ENCODE data around the gene PKIB.
"Not testable (repeated sequence)": the region's sequence is repeated elsewhere in the genome, so short reads cannot be mapped to it uniquely, and the experiment has no call there.

PKIB gene

DNA sequence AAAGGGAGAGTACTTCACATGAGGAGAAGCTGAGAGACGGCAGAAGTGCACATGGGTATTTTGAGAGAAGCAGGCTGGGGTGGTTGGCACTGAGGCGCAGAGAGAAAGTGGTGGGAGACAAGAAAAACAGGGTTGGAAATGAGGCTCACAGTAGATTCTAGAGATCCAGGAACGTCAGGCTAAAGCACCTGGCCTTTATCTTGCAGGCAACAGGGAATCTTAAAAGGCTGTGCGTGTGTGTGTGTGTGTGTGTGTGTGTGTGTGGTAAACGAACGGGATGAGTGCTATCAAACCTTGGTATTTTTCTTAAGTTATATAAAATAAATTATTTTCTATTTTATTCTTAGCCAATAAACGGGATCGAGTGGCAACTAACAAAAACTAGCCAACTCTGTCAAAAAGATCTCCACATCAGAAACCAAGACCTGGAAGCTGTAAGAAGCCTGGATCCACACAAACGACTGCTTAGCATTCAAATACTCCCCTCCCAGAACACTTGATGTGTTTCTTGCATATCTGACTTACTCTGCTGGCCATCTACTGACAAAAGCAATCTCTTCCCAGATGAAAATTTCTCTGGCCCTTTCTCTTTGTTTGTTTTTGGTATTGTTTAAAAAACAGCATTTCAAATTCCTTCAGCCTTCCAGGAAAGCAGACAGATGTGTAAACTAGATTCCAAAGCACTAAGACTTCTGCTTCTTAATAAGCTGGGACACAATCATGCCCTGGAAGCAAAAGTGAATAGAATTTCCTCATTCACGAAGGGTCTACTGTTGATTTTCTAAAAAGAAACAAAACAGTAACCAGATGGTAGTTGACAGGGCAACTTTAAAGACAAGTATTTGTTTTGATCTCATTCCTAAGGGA lies 124.6 kb downstream of the PKIB start:
- H3K9me3 ChIP-seq (ENCODE audit: control extremely low read depth in 1 of 5, control insufficient read depth in 4 of 5, insufficient read depth in 2 of 5, low read depth in 1 of 5, low read length in 4 of 5) = no peaks in the 10 kb centered on the region
- ChIA-PET POLR2A (no interaction called here), CTCF (interaction anchor here (0.9 to 9.3 kb wide), 2 partner anchors 18 to 104 kb away, joined by 4 to 113 read pairs; no protein-coding TSS in a partner anchor)
- no peaks in the 10 kb centered on the region for H3K36me3 ChIP-seq (ENCODE audit: control insufficient read depth in 4 of 4, insufficient read depth in 4 of 4, low read length in 3 of 4)
- DNase-seq = no peak
- no peak overlapping the region for H3K4me3 ChIP-seq (ENCODE audit: control insufficient read depth in 1 of 7, extremely low read depth in 1 of 7, insufficient read depth in 4 of 7, low read depth in 2 of 7, low read length in 6 of 7)
- H3K4me1 ChIP-seq (ENCODE audit: control extremely low read depth in 1 of 4, control insufficient read depth in 4 of 4, insufficient read depth in 4 of 4, low read length in 3 of 4) = no peaks in the 10 kb centered on the region
- peaks cover 0 to 12% (median 8%) of the 10 kb centered on the region in 5 experiments for H3K27me3 ChIP-seq (replicated peaks in 2 of 5; ENCODE audit: control insufficient read depth in 4 of 5, insufficient read depth in 5 of 5, low read length in 4 of 5)
- H3K27ac ChIP-seq (ENCODE audit: insufficient read depth in 1 of 2, low read depth in 1 of 2, low read length in 2 of 2, poor library complexity in 1 of 2, severe bottlenecking in 2 of 2) = no peak overlapping the region
- WGBS (ENCODE audit: insufficient coverage) = 94% methylated on average over 7 of the region's 10 CpGs

DNA sequence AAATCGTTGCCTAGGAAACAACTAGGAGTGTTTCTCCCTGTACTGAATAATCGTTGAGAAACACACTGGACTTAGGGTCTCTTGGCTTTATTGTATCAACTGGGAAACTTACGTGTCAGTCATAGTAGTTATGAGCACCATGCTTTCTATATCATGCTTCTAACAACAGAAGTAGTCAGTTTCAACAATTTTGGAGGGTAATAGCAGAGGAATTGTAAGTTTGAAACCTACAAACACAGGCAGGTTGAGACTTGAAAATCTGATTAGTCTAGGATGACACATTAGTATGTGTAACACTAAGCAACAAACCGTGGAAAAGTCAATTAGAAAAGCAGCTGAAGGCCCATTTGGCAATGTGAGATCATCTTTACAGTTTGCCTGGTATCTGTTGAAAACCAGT lies 125.4 kb downstream of the PKIB start:
- no peaks in the 10 kb centered on the region for H3K36me3 ChIP-seq (ENCODE audit: control insufficient read depth in 4 of 4, insufficient read depth in 4 of 4, low read length in 3 of 4)
- no peak overlapping the region for H3K4me3 ChIP-seq (ENCODE audit: control insufficient read depth in 1 of 7, extremely low read depth in 1 of 7, insufficient read depth in 4 of 7, low read depth in 2 of 7, low read length in 6 of 7)
- no peak for DNase-seq
- H3K9me3 ChIP-seq (ENCODE audit: control extremely low read depth in 1 of 5, control insufficient read depth in 4 of 5, insufficient read depth in 2 of 5, low read depth in 1 of 5, low read length in 4 of 5) = no peaks in the 10 kb centered on the region
- ChIA-PET CTCF (no interaction called here), POLR2A (no interaction called here)
- peaks cover 0 to 12% (median 7%) of the 10 kb centered on the region in 5 experiments for H3K27me3 ChIP-seq (replicated peaks in 2 of 5; ENCODE audit: control insufficient read depth in 4 of 5, insufficient read depth in 5 of 5, low read length in 4 of 5)
- H3K27ac ChIP-seq (ENCODE audit: insufficient read depth in 1 of 2, low read depth in 1 of 2, low read length in 2 of 2, poor library complexity in 1 of 2, severe bottlenecking in 2 of 2) = no peak overlapping the region
- no peaks in the 10 kb centered on the region for H3K4me1 ChIP-seq (ENCODE audit: control extremely low read depth in 1 of 4, control insufficient read depth in 4 of 4, insufficient read depth in 4 of 4, low read length in 3 of 4)
- WGBS (ENCODE audit: insufficient coverage) = 94% methylated on average over 3 of the region's 4 CpGs

DNA sequence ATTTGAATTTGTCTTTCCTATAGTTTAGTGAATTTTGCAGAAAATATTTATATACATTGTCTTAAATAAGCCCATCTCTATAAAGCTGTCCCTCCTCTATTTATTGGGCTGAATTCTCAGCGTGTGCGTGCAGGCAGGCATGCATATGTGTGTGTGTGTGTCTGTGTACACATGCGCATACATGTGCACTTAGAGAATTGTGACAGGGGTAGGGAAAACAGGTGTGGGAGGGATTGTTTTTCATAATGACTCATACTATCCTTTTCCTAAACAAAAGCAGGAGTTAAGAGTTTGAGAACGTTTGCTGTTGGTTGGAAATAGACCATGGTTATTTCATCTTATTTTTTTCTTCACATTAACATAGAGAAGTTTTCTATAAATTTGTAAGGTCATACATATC lies 126.0 kb downstream of the PKIB start:
- no CpG with 5 or more reads among the region's 4 CpGs for WGBS (ENCODE audit: insufficient coverage)
- ChIA-PET POLR2A (no interaction called here), CTCF (interaction anchor here (0.7 kb wide), 1 partner anchor 103 kb away, joined by 3 read pairs; no protein-coding TSS in a partner anchor)
- H3K4me3 ChIP-seq (ENCODE audit: control insufficient read depth in 1 of 7, extremely low read depth in 1 of 7, insufficient read depth in 4 of 7, low read depth in 2 of 7, low read length in 6 of 7) = no peak overlapping the region
- DNase-seq = no peak
- no peaks in the 10 kb centered on the region for H3K4me1 ChIP-seq (ENCODE audit: control extremely low read depth in 1 of 4, control insufficient read depth in 4 of 4, insufficient read depth in 4 of 4, low read length in 3 of 4)
- no peaks in the 10 kb centered on the region for H3K36me3 ChIP-seq (ENCODE audit: control insufficient read depth in 4 of 4, insufficient read depth in 4 of 4, low read length in 3 of 4)
- peaks cover 0 to 12% (median 7%) of the 10 kb centered on the region in 5 experiments for H3K27me3 ChIP-seq (replicated peaks in 2 of 5; ENCODE audit: control insufficient read depth in 4 of 5, insufficient read depth in 5 of 5, low read length in 4 of 5)
- no peak overlapping the region for H3K27ac ChIP-seq (ENCODE audit: insufficient read depth in 1 of 2, low read depth in 1 of 2, low read length in 2 of 2, poor library complexity in 1 of 2, severe bottlenecking in 2 of 2)
- no peaks in the 10 kb centered on the region for H3K9me3 ChIP-seq (ENCODE audit: control extremely low read depth in 1 of 5, control insufficient read depth in 4 of 5, insufficient read depth in 2 of 5, low read depth in 1 of 5, low read length in 4 of 5)

DNA sequence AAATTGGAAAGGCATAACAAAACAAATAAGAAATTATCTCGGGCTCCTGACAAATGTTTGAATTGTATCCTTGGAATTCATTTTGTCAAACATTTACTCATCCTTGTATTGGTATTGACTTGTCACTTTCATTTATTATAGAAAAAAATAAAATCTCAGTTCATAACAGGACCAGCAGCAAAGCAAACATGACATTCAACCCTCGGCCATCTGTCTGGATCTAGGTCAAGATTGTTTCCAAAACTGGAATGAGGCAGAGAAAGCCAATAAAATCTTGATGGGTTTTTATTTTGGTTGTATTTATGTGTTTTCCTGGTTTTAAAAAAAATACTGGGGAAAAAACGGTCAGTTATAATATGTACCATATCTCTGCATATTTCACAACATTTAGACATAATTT lies 126.4 kb downstream of the PKIB start:
- H3K27ac ChIP-seq (ENCODE audit: insufficient read depth in 1 of 2, low read depth in 1 of 2, low read length in 2 of 2, poor library complexity in 1 of 2, severe bottlenecking in 2 of 2) = no peak overlapping the region
- peaks cover 0 to 12% (median 7%) of the 10 kb centered on the region in 5 experiments for H3K27me3 ChIP-seq (replicated peaks in 2 of 5; ENCODE audit: control insufficient read depth in 4 of 5, insufficient read depth in 5 of 5, low read length in 4 of 5)
- no peak overlapping the region for H3K4me3 ChIP-seq (ENCODE audit: control insufficient read depth in 1 of 7, extremely low read depth in 1 of 7, insufficient read depth in 4 of 7, low read depth in 2 of 7, low read length in 6 of 7)
- ChIA-PET CTCF (interaction anchor here (0.7 kb wide), 1 partner anchor 102 kb away, joined by 3 read pairs; no protein-coding TSS in a partner anchor), POLR2A (no interaction called here)
- WGBS (ENCODE audit: insufficient coverage) = no CpG with 5 or more reads among the region's 3 CpGs
- H3K9me3 ChIP-seq (ENCODE audit: control extremely low read depth in 1 of 5, control insufficient read depth in 4 of 5, insufficient read depth in 2 of 5, low read depth in 1 of 5, low read length in 4 of 5) = no peaks in the 10 kb centered on the region
- H3K4me1 ChIP-seq (ENCODE audit: control extremely low read depth in 1 of 4, control insufficient read depth in 4 of 4, insufficient read depth in 4 of 4, low read length in 3 of 4) = no peaks in the 10 kb centered on the region
- no peak for DNase-seq
- H3K36me3 ChIP-seq (ENCODE audit: control insufficient read depth in 4 of 4, insufficient read depth in 4 of 4, low read length in 3 of 4) = no peaks in the 10 kb centered on the region

DNA sequence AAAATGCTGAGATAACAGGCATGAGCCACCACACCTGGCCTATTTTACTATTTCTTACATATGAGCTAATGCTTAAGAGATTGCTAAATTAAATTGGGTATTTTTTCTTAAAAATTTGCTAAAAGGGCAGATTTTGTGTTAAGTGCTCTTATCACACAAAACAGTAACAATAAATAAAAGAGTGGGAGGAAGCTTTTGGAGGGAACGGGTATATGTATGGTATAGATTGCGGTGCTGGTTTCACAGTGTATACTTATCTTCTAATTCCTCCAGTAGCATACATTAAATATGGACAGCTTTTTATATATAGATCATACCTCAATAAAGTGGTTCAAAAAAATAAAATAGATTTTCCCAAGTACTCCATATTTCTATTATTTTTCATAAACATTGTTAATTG lies 129.9 kb downstream of the PKIB start:
- H3K27ac ChIP-seq (ENCODE audit: insufficient read depth in 1 of 2, low read depth in 1 of 2, low read length in 2 of 2, poor library complexity in 1 of 2, severe bottlenecking in 2 of 2) = no peak overlapping the region
- H3K4me3 ChIP-seq (ENCODE audit: control insufficient read depth in 1 of 7, extremely low read depth in 1 of 7, insufficient read depth in 4 of 7, low read depth in 2 of 7, low read length in 6 of 7) = no peak overlapping the region
- POLR2A ChIA-PET = no interaction called here
- peaks cover 0 to 5% (median 0%) of the 10 kb centered on the region in 5 experiments for H3K27me3 ChIP-seq (replicated peaks in 2 of 5; ENCODE audit: control insufficient read depth in 4 of 5, insufficient read depth in 5 of 5, low read length in 4 of 5)
- CTCF ChIA-PET = interaction anchor here (0.6 to 3.9 kb wide), 6 partner anchors 9 to 99 kb away, joined by 3 to 36 read pairs (median 4); partner anchors contain the start of gene SMPDL3A
- H3K4me1 ChIP-seq (ENCODE audit: control extremely low read depth in 1 of 4, control insufficient read depth in 4 of 4, insufficient read depth in 4 of 4, low read length in 3 of 4) = no peaks in the 10 kb centered on the region
- WGBS (ENCODE audit: insufficient coverage) = no CpG with 5 or more reads among the region's 2 CpGs
- no peaks in the 10 kb centered on the region for H3K9me3 ChIP-seq (ENCODE audit: control extremely low read depth in 1 of 5, control insufficient read depth in 4 of 5, insufficient read depth in 2 of 5, low read depth in 1 of 5, low read length in 4 of 5)
- peak in 1 of 3 donors; percentile 23 for DNase-seq
- no peaks in the 10 kb centered on the region for H3K36me3 ChIP-seq (ENCODE audit: control insufficient read depth in 4 of 4, insufficient read depth in 4 of 4, low read length in 3 of 4)

DNA sequence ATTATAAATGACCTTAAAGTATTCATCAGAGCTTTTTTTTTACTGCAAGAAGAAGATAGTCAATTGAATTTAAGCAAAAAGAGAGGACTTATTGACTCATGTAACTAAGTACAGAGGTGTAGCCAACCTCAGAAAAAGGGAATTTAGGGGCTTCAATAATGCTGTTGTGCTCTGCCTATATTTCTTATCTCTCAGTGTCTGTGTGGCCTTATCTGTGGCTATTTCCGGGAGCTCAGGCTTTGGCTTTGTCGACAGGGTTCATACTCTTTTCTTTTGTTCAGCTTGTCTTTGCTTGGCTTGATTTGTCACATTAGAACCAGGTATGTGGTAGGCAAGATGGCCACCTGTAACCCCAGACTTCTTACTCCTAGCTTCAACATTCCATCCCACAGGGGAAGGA lies 130.7 kb downstream of the PKIB start:
- Histone ChIP-seq H3K9me3 (ENCODE audit: control extremely low read depth in 1 of 5, control insufficient read depth in 4 of 5, insufficient read depth in 2 of 5, low read depth in 1 of 5, low read length in 4 of 5) (no peaks in the 10 kb centered on the region), H3K27ac (ENCODE audit: insufficient read depth in 1 of 2, low read depth in 1 of 2, low read length in 2 of 2, poor library complexity in 1 of 2, severe bottlenecking in 2 of 2) (no peak overlapping the region), H3K27me3 (replicated peaks in 2 of 5; ENCODE audit: control insufficient read depth in 4 of 5, insufficient read depth in 5 of 5, low read length in 4 of 5) (no peaks in the 10 kb centered on the region), H3K4me1 (ENCODE audit: control extremely low read depth in 1 of 4, control insufficient read depth in 4 of 4, insufficient read depth in 4 of 4, low read length in 3 of 4) (no peaks in the 10 kb centered on the region), H3K36me3 (ENCODE audit: control insufficient read depth in 4 of 4, insufficient read depth in 4 of 4, low read length in 3 of 4) (no peaks in the 10 kb centered on the region), H3K4me3 (ENCODE audit: control insufficient read depth in 1 of 7, extremely low read depth in 1 of 7, insufficient read depth in 4 of 7, low read depth in 2 of 7, low read length in 6 of 7) (no peak overlapping the region)
- CTCF ChIA-PET = interaction anchor here (0.6 to 3.9 kb wide), 6 partner anchors 10 to 98 kb away, joined by 3 to 36 read pairs (median 6); partner anchors contain the start of gene SMPDL3A
- no CpG with 5 or more reads among the region's 2 CpGs for WGBS (ENCODE audit: insufficient coverage)
- DNase-seq = peak in 1 of 3 donors; percentile 13
- POLR2A ChIA-PET = no interaction called here

DNA sequence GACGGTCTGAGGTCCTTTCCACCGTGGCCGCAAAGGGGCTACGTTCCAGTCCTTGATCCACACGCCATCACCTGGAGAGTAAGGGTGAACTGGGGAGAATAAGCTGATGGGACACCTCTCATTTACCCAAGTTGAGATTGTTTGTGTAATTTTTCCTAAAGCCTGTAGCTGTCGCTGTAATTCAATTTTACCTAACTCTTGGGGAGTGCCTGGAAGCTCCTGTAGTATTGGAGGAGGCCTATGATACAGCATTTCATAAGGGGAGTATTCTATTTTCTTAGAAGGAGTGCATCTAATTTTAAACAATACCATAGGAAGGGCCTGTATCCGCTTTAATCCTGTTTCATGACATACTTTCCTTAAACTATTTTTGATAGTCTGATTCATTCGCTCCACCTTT lies 134.0 kb downstream of the PKIB start:
- H3K9me3 ChIP-seq (ENCODE audit: control extremely low read depth in 1 of 5, control insufficient read depth in 4 of 5, insufficient read depth in 2 of 5, low read depth in 1 of 5, low read length in 4 of 5); H3K36me3 ChIP-seq (ENCODE audit: control insufficient read depth in 4 of 4, insufficient read depth in 4 of 4, low read length in 3 of 4); H3K27me3 ChIP-seq (replicated peaks in 2 of 5; ENCODE audit: control insufficient read depth in 4 of 5, insufficient read depth in 5 of 5, low read length in 4 of 5); H3K27ac ChIP-seq (ENCODE audit: insufficient read depth in 1 of 2, low read depth in 1 of 2, low read length in 2 of 2, poor library complexity in 1 of 2, severe bottlenecking in 2 of 2); H3K4me3 ChIP-seq (ENCODE audit: control insufficient read depth in 1 of 7, extremely low read depth in 1 of 7, insufficient read depth in 4 of 7, low read depth in 2 of 7, low read length in 6 of 7); POLR2A ChIA-PET; H3K4me1 ChIP-seq (ENCODE audit: control extremely low read depth in 1 of 4, control insufficient read depth in 4 of 4, insufficient read depth in 4 of 4, low read length in 3 of 4): not testable (repeated sequence)
- peak in 1 of 3 donors; percentile 23 for DNase-seq
- CTCF ChIA-PET = interaction anchor here (1.1 to 3.9 kb wide), 3 partner anchors 45 to 95 kb away, joined by 3 to 25 read pairs (median 13); no protein-coding TSS in a partner anchor
- 100% methylated on average over 1 of the region's 8 CpGs for WGBS (ENCODE audit: insufficient coverage)
